WTC11 (cell line): ENCODE results near the gene CCDC15. TPM values are rescaled to one million over a fixed set of nuclear protein-coding genes. Genes with fewer than 3 reads are reported as not detected.

Experiments used
- ATAC-seq: fragments of 200-7000 bp; cut with Tn5 transposase; 2 replicates; pipeline ENCODE4 v1.10.0; 2021; ENCODE audit warnings: mild to moderate bottlenecking, moderate library complexity
- CTCF ChIA-PET: fragments of 300-600 bp; sonication (Branson Sonifier 250); formaldehyde crosslinking; loops from one replicate; lab custom pipeline; 2021; ENCODE audit warnings: antibody characterized with exemption; lab: Charles Lee
- POLR2A ChIA-PET: fragments of 350-600 bp; sonication (Branson Sonifier 250); formaldehyde crosslinking; loops from one replicate; lab custom pipeline; 2021; ENCODE audit warnings: antibody characterized with exemption; lab: Charles Lee
- DNase-seq: peaks from one replicate; pipeline ENCODE4 v3.0.0; 2021; ENCODE audit warnings: low spot score
- H3K27ac Mint-ChIP-seq: 2 replicates; pipeline ENCODE4 v1.8.0; 2021; ENCODE audit warnings: mixed read lengths
- H3K27me3 Mint-ChIP-seq: 2 replicates; pipeline ENCODE4 v1.8.0; 2021; ENCODE audit warnings: low read depth, mild to moderate bottlenecking, moderate library complexity, mixed read lengths
- H3K36me3 Mint-ChIP-seq: 2 replicates; pipeline ENCODE4 v1.8.0; 2021; ENCODE audit warnings: mixed read lengths
- H3K4me1 Mint-ChIP-seq: 2 replicates; pipeline ENCODE4 v1.8.0; 2022; ENCODE audit warnings: mixed read lengths
- H3K4me3 Mint-ChIP-seq: 2 replicates; pipeline ENCODE4 v1.8.0; 2021; ENCODE audit warnings: mild to moderate bottlenecking, moderate library complexity, mixed read lengths
- H3K9me3 Mint-ChIP-seq: 2 replicates; pipeline ENCODE4 v1.8.0; 2021; ENCODE audit warnings: mixed read lengths
- CBFB ChIP-seq: sonication (generic); formaldehyde crosslinking; IDR thresholded peaks from 2 replicates; pipeline ENCODE4 v1.8.1; 2022; ENCODE audit warnings: mild to moderate bottlenecking, low read depth, missing genetic modification reagents
- CREM ChIP-seq: sonication (generic); formaldehyde crosslinking; IDR thresholded peaks from 2 replicates; pipeline ENCODE4 v1.8.1; 2022; ENCODE audit warnings: mild to moderate bottlenecking, missing genetic modification reagents, moderate library complexity
- CTCF ChIP-seq: fragments of 200-600 bp; IDR thresholded peaks from 2 replicates; pipeline ENCODE4 v1.8.0; 2022; ENCODE audit warnings: antibody characterized with exemption
- ESRRA ChIP-seq: sonication (generic); formaldehyde crosslinking; IDR thresholded peaks from 2 replicates; pipeline ENCODE4 v1.8.1; 2022; ENCODE audit warnings: mild to moderate bottlenecking, missing genetic modification reagents, borderline replicate concordance
- ETV6 ChIP-seq: sonication (generic); formaldehyde crosslinking; IDR thresholded peaks from 2 replicates; pipeline ENCODE4 v1.8.1; 2022; ENCODE audit warnings: mild to moderate bottlenecking, missing genetic modification reagents
- FOXJ3 ChIP-seq: sonication (generic); formaldehyde crosslinking; IDR thresholded peaks from 2 replicates; pipeline ENCODE4 v1.9.0; 2021; ENCODE audit warnings: missing genetic modification reagents, mild to moderate bottlenecking, borderline replicate concordance
- GABPB1 ChIP-seq: sonication (generic); formaldehyde crosslinking; IDR thresholded peaks from 2 replicates; pipeline ENCODE4 v1.8.1; 2023; ENCODE audit warnings: mild to moderate bottlenecking, missing genetic modification reagents
- HMGA2 ChIP-seq: fragments of 250-450 bp; sonication (Bioruptor Pico); IDR thresholded peaks from 2 replicates; pipeline ENCODE4 v1.4.0; 2021; ENCODE audit warnings: mild to moderate bottlenecking, moderate library complexity
- JUN ChIP-seq: sonication (generic); formaldehyde crosslinking; IDR thresholded peaks from 2 replicates; pipeline ENCODE4 v1.8.0; 2023; ENCODE audit warnings: mild to moderate bottlenecking, missing genetic modification reagents
- KAT7 ChIP-seq: sonication (generic); formaldehyde crosslinking; IDR thresholded peaks from 2 replicates; pipeline ENCODE4 v1.8.1; 2023; ENCODE audit warnings: missing genetic modification reagents, mild to moderate bottlenecking, borderline replicate concordance
- MAX ChIP-seq: sonication (generic); formaldehyde crosslinking; IDR thresholded peaks from 2 replicates; pipeline ENCODE4 v1.8.0; 2022; ENCODE audit warnings: mild to moderate bottlenecking, missing genetic modification reagents
- MLX ChIP-seq: sonication (generic); formaldehyde crosslinking; IDR thresholded peaks from 2 replicates; pipeline ENCODE4 v1.8.1; 2023; ENCODE audit warnings: mild to moderate bottlenecking, missing genetic modification reagents, moderate library complexity
- MYBL2 ChIP-seq: sonication (generic); formaldehyde crosslinking; IDR thresholded peaks from 2 replicates; pipeline ENCODE4 v1.8.1; 2023; ENCODE audit warnings: mild to moderate bottlenecking, moderate library complexity, missing genetic modification reagents
- NFATC4 ChIP-seq: fragments of 250-450 bp; sonication (Bioruptor Pico); IDR thresholded peaks from 2 replicates; pipeline ENCODE4 v1.9.0; 2021; ENCODE audit warnings: mild to moderate bottlenecking
- NFYB ChIP-seq: sonication (generic); formaldehyde crosslinking; conservative IDR thresholded peaks from 2 replicates; pipeline ENCODE4 v1.8.0; 2022; ENCODE audit warnings: low read depth, missing genetic modification reagents
- PREB ChIP-seq: sonication (generic); formaldehyde crosslinking; IDR thresholded peaks from 2 replicates; pipeline ENCODE4 v1.8.1; 2022; ENCODE audit warnings: mild to moderate bottlenecking, missing genetic modification reagents, moderate library complexity, borderline replicate concordance
- PRRX2 ChIP-seq: fragments of 250-450 bp; sonication (Bioruptor Pico); IDR thresholded peaks from 2 replicates; pipeline ENCODE4 v1.8.0; 2021; ENCODE audit warnings: mild to moderate bottlenecking
- RELA ChIP-seq: sonication (generic); formaldehyde crosslinking; IDR thresholded peaks from 2 replicates; pipeline ENCODE4 v1.8.1; 2022; ENCODE audit warnings: missing genetic modification reagents, mild to moderate bottlenecking, borderline replicate concordance
- STAT6 ChIP-seq: sonication (generic); formaldehyde crosslinking; conservative IDR thresholded peaks from 2 replicates; pipeline ENCODE4 v1.8.1; 2023; ENCODE audit warnings: mild to moderate bottlenecking, low read depth, missing genetic modification reagents, moderate library complexity
- TEAD4 ChIP-seq: sonication (generic); formaldehyde crosslinking; IDR thresholded peaks from 2 replicates; pipeline ENCODE4 v1.8.0; 2022; ENCODE audit warnings: mild to moderate bottlenecking, missing genetic modification reagents
- USF2 ChIP-seq: sonication (generic); formaldehyde crosslinking; IDR thresholded peaks from 2 replicates; pipeline ENCODE4 v1.8.1; 2023; ENCODE audit warnings: mild to moderate bottlenecking, missing genetic modification reagents, moderate library complexity
- ZSCAN18 ChIP-seq: fragments of 250-450 bp; sonication (Bioruptor Pico); IDR thresholded peaks from 2 replicates; pipeline ENCODE4 v2.1.2; 2022; ENCODE audit warnings: mild to moderate bottlenecking, moderate library complexity
- total RNA-seq: library from RNA; stranded (reverse); gene quantifications from 3 replicates; pipeline ENCODE4 v1.2.3, GENCODE V29; 2021
- TF ChIP-seq, protein P1 (sequence below): sonication (generic); formaldehyde crosslinking; IDR thresholded peaks from 2 replicates; pipeline ENCODE4 v1.8.1; 2022; ENCODE audit warnings: missing genetic modification reagents, borderline replicate concordance
- TF ChIP-seq, protein P2 (sequence below): sonication (generic); formaldehyde crosslinking; IDR thresholded peaks from 2 replicates; pipeline ENCODE4 v1.8.0; 2022; ENCODE audit warnings: mild to moderate bottlenecking, missing genetic modification reagents

The CCDC15 gene
- total RNA-seq, 1 experiment from 2014 or later: 2.4 TPM

- ChIA-PET POLR2A (no interaction called here), CTCF (no interaction called here)
- Mint-ChIP-seq H3K9me3 (peaks cover 39% of the 10 kb centered on the region), H3K4me3 (no peak overlapping the region), H3K4me1 (no peaks in the 10 kb centered on the region), H3K27me3 (peaks cover 8% of the 10 kb centered on the region), H3K36me3 (peaks cover 18% of the 10 kb centered on the region), H3K27ac (no peak overlapping the region)
- ATAC-seq (no peak), DNase-seq (no peak)
- TF ChIP-seq ETV6 (no peak), NFATC4 (CRISPR knock-in tag) (no peak), TEAD4 (CRISPR knock-in tag) (no peak), ESRRA (CRISPR knock-in tag) (no peak), STAT6 (CRISPR knock-in tag) (no peak), USF2 (CRISPR knock-in tag) (no peak), JUN (CRISPR knock-in tag) (no peak), NFYB (CRISPR knock-in tag) (no peak), CTCF (no peak), HMGA2 (CRISPR knock-in tag) (no peak), KAT7 (CRISPR knock-in tag) (no peak), PRRX2 (CRISPR knock-in tag) (no peak), MYBL2 (CRISPR knock-in tag) (no peak), MLX (no peak), MAX (CRISPR knock-in tag) (no peak), GABPB1 (CRISPR knock-in tag) (no peak), CREM (no peak)
- TF ChIP-seq, protein P1, sequence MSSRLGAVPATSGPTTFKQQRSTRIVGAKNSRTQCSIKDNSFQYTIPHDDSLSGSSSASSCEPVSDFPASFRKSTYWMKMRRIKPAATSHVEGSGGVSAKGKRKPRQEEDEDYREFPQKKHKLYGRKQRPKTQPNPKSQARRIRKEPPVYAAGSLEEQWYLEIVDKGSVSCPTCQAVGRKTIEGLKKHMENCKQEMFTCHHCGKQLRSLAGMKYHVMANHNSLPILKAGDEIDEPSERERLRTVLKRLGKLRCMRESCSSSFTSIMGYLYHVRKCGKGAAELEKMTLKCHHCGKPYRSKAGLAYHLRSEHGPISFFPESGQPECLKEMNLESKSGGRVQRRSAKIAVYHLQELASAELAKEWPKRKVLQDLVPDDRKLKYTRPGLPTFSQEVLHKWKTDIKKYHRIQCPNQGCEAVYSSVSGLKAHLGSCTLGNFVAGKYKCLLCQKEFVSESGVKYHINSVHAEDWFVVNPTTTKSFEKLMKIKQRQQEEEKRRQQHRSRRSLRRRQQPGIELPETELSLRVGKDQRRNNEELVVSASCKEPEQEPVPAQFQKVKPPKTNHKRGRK (CRISPR knock-in tag): no peak
- TF ChIP-seq, protein P2, sequence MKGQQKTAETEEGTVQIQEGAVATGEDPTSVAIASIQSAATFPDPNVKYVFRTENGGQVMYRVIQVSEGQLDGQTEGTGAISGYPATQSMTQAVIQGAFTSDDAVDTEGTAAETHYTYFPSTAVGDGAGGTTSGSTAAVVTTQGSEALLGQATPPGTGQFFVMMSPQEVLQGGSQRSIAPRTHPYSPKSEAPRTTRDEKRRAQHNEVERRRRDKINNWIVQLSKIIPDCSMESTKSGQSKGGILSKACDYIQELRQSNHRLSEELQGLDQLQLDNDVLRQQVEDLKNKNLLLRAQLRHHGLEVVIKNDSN (CRISPR knock-in tag): no peak
Observed at GRCh38 chr11:124977006-124977405, 23.0 kb downstream of the CCDC15 start.

GRCh38 chr11:124978316-124978715, 24.3 kb downstream of the CCDC15 start:
- H3K4me3 Mint-ChIP-seq: no peak overlapping the region
- CTCF ChIA-PET: no interaction called here
- DNase-seq (no peak), ATAC-seq (no peak)
- H3K9me3 Mint-ChIP-seq: peaks cover 52% of the 10 kb centered on the region
- peaks cover 27% of the 10 kb centered on the region for H3K36me3 Mint-ChIP-seq
- H3K4me1 Mint-ChIP-seq: no peaks in the 10 kb centered on the region
- POLR2A ChIA-PET: no interaction called here
- H3K27ac Mint-ChIP-seq: no peak overlapping the region
- peaks cover 8% of the 10 kb centered on the region for H3K27me3 Mint-ChIP-seq
- no peak for TF ChIP-seq RELA (CRISPR knock-in tag)
- TF ChIP-seq PREB (CRISPR knock-in tag): no peak
- TF ChIP-seq CBFB (CRISPR knock-in tag): no peak
- TF ChIP-seq FOXJ3 (CRISPR knock-in tag): no peak
- TF ChIP-seq ZSCAN18: no peak
